ENCODE data around the gene VAV1. TPM values are rescaled to one million over a fixed set of nuclear protein-coding genes. Genes with fewer than 3 reads are reported as not detected.
"Not testable (repeated sequence)": the region's sequence is repeated elsewhere in the genome, so short reads cannot be mapped to it uniquely, and the experiment has no call there.

Gene VAV1
- total RNA-seq, 4 donors from 2014 or later = 9.4 to 18.9 (median 13.5) TPM

GRCh38 chr19:6772866-6773322 lies 386 bp downstream of the VAV1 start:
- no peak for ATAC-seq (ENCODE audit: low FRiP score)
- DNase-seq (ENCODE audit: low spot score) = no peak
- no peak for TF ChIP-seq CTCF (IDR thresholded peaks at IDR 0.05)

- ATAC-seq (ENCODE audit: low FRiP score) = no peak
- no peak for TF ChIP-seq CTCF (IDR thresholded peaks at IDR 0.05)
- no peak for DNase-seq (ENCODE audit: low spot score)
Observed at GRCh38 chr19:6773323-6773931, 919 bp downstream of the VAV1 start.

GRCh38 chr19:6774821-6775707 lies 2.6 kb downstream of the VAV1 start:
- ATAC-seq (ENCODE audit: low FRiP score) (no peak), DNase-seq (ENCODE audit: low spot score) (no peak)
- no peak for TF ChIP-seq CTCF (IDR thresholded peaks at IDR 0.05)

GRCh38 chr19:6776045-6776444 lies 3.5 kb downstream of the VAV1 start:
- ATAC-seq (ENCODE audit: low FRiP score); DNase-seq (ENCODE audit: low spot score): not testable (repeated sequence)

GRCh38 chr19:6776999-6777398 lies 4.5 kb downstream of the VAV1 start:
- no peak for ATAC-seq (ENCODE audit: low FRiP score)
- no peak for DNase-seq (ENCODE audit: low spot score)
- no peak for TF ChIP-seq CTCF (IDR thresholded peaks at IDR 0.05)

GRCh38 chr19:6777434-6777833 lies 4.9 kb downstream of the VAV1 start:
- no peak for TF ChIP-seq CTCF (IDR thresholded peaks at IDR 0.05)
- no peak for ATAC-seq (ENCODE audit: low FRiP score)
- no peak for DNase-seq (ENCODE audit: low spot score)

- no peak for TF ChIP-seq CTCF (IDR thresholded peaks at IDR 0.05)
- DNase-seq (ENCODE audit: low spot score) (no peak), ATAC-seq (ENCODE audit: low FRiP score) (no peak)
Observed at GRCh38 chr19:6778386-6778785, 5.9 kb downstream of the VAV1 start.
